ENCODE results near the gene DOCK2. TPM values are rescaled to one million over a fixed set of nuclear protein-coding genes. Genes with fewer than 3 reads are reported as not detected.

The DOCK2 gene
- total RNA-seq, 1 donor from 2014 or later = 4.2 TPM

DNA sequence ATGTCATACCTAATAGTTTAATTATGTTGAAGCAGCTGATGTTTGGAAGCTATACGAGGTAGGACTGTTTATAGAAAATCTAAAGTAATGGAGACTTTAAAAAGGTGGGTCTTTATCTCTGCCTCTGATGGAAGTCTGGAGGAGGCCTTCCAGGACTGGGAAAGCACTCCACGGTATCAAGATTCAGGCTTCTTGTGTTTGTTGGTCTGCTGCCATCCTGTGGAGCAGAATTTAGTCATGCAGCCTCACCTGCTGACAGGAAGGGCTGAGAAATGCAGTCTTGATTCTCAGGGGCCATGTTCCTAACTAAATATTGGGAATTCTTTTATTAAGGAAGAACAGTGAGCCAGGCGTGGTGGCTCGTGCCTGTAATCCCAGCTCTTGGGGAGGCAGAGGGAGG is 37.6 kb upstream of the DOCK2 start:
- H3K9me3 ChIP-seq (replicated peaks) = no peaks in the 10 kb centered on the region
- H3K27me3 ChIP-seq (ENCODE audit: low read depth) = no peaks in the 10 kb centered on the region
- TF ChIP-seq, protein P1, sequence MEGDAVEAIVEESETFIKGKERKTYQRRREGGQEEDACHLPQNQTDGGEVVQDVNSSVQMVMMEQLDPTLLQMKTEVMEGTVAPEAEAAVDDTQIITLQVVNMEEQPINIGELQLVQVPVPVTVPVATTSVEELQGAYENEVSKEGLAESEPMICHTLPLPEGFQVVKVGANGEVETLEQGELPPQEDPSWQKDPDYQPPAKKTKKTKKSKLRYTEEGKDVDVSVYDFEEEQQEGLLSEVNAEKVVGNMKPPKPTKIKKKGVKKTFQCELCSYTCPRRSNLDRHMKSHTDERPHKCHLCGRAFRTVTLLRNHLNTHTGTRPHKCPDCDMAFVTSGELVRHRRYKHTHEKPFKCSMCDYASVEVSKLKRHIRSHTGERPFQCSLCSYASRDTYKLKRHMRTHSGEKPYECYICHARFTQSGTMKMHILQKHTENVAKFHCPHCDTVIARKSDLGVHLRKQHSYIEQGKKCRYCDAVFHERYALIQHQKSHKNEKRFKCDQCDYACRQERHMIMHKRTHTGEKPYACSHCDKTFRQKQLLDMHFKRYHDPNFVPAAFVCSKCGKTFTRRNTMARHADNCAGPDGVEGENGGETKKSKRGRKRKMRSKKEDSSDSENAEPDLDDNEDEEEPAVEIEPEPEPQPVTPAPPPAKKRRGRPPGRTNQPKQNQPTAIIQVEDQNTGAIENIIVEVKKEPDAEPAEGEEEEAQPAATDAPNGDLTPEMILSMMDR (IDR thresholded peaks at IDR 0.05; ENCODE audit: borderline replicate concordance) = no peak
- no peak overlapping the region for H3K4me3 ChIP-seq
- intact Hi-C loops (cut with micrococcal nuclease) = no loop called here
- DNase-seq = no peak
- H3K27ac ChIP-seq (replicated peaks) = no peak overlapping the region
- no peaks in the 10 kb centered on the region for H3K4me1 ChIP-seq
- H3K36me3 ChIP-seq = peaks cover 77% of the 10 kb centered on the region

DNA sequence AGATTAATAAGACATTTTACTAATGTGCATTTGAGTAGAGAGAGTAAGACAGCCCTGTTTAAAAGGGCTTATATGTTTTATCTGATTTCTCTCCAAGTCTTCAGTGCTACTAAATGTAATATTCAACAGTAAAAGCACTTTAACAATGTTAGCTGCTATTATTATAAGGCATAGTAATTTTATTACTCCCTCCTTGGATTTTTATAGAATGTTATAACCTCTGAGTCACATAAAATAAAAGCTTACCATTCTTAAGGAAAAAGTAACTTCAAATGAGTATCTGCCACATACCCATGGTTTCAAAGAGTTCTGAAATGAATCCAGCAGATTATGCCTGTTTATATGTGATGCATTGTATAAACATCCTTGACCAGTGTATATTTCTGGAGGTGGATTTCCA is 34.5 kb upstream of the DOCK2 start:
- H3K36me3 ChIP-seq = peaks cover 57% of the 10 kb centered on the region

DNA sequence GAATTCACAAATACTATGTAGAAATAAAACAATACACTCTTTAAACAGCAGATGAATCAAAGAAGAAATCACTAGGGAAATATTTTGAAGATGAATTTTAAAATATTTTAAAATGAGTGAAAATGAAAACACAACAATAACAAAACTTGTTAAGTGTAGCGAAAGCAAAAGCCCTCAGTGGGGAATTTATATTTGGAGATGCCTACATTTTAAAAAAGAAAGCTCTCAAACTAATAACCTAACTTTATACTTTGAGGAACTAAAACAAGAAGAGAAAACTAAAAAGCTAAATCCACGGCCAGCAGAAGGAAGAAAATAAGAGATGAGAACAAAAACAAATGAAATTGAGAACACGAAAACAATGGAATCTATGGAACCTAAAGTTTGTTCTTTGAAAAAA is 30.8 kb upstream of the DOCK2 start:
- Histone ChIP-seq H3K36me3 (peaks cover 28% of the 10 kb centered on the region), H3K4me1 (no peaks in the 10 kb centered on the region), H3K27ac (replicated peaks) (no peak overlapping the region), H3K4me3 (no peak overlapping the region), H3K27me3 (ENCODE audit: low read depth) (no peaks in the 10 kb centered on the region), H3K9me3 (replicated peaks) (peaks cover 10% of the 10 kb centered on the region)
- no peak for DNase-seq
- intact Hi-C loops (cut with micrococcal nuclease) = no loop called here
- TF ChIP-seq, protein P1 (IDR thresholded peaks at IDR 0.05; ENCODE audit: borderline replicate concordance) = no peak

More for the DNA sequence above, 34.5 kb upstream of the DOCK2 start:
- no peak overlapping the region for H3K27ac ChIP-seq (replicated peaks)
- no peaks in the 10 kb centered on the region for H3K27me3 ChIP-seq (ENCODE audit: low read depth)
- H3K4me3 ChIP-seq = no peak overlapping the region
- H3K4me1 ChIP-seq = no peaks in the 10 kb centered on the region
- H3K9me3 ChIP-seq (replicated peaks) = no peaks in the 10 kb centered on the region
- no peak for DNase-seq
- TF ChIP-seq, protein P1 (IDR thresholded peaks at IDR 0.05; ENCODE audit: borderline replicate concordance) = no peak
- intact Hi-C loops (cut with micrococcal nuclease) = no loop called here

DNA sequence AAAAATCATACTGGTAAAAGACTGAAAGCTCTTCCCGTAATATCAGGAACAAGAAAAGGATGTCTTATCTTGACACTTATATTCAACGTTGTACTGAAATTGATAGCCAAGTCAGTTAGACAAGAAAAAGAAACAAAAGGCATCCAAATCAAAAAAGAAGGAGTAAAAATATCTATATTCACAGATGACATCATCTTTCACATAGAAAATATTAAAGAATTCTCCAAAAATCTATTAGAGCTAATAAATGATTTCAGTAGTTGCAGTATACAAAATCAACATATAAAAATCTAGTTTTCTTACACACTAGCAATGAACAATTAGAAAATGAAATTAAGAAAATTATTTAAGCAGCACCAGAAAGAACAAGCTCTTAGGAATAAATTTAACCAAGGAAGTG is 29.2 kb upstream of the DOCK2 start:
- intact Hi-C loops (cut with micrococcal nuclease) = no loop called here
- Histone ChIP-seq H3K27me3 (ENCODE audit: low read depth) (no peaks in the 10 kb centered on the region), H3K4me3 (no peak overlapping the region), H3K9me3 (replicated peaks) (peaks cover 17% of the 10 kb centered on the region), H3K36me3 (peaks cover 14% of the 10 kb centered on the region), H3K4me1 (no peaks in the 10 kb centered on the region), H3K27ac (replicated peaks) (no peak overlapping the region)
- TF ChIP-seq, protein P1 (IDR thresholded peaks at IDR 0.05; ENCODE audit: borderline replicate concordance) = no peak
- no peak for DNase-seq

DNA sequence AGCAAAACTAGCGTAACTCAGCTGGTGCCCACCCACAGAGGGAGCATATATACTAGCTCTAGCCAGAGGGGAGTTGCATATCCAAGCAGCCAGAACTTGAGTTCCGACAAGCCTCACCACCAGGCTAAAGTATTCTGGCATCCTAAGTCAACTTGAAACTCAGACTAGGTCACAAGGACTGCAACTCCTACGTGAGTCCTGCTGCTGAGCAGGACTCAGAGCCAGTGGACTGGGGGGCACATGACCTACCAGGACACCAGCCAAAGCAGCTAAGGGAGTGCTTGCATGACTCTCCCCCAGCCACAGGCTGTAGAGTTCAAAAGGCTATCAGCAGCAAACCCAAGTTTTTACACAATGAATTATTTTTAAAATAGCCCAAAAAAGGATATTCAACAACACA is 27.4 kb upstream of the DOCK2 start:
- H3K4me1 ChIP-seq = no peaks in the 10 kb centered on the region
- intact Hi-C loops (cut with micrococcal nuclease) = no loop called here

More for the DNA sequence above, 27.4 kb upstream of the DOCK2 start:
- Histone ChIP-seq H3K27ac (replicated peaks) (no peak overlapping the region), H3K9me3 (replicated peaks) (peaks cover 17% of the 10 kb centered on the region), H3K36me3 (peaks cover 4% of the 10 kb centered on the region), H3K4me3 (no peak overlapping the region), H3K27me3 (ENCODE audit: low read depth) (no peaks in the 10 kb centered on the region)
- no peak for DNase-seq
- TF ChIP-seq, protein P1 (IDR thresholded peaks at IDR 0.05; ENCODE audit: borderline replicate concordance) = no peak

Data from left ventricle myocardium inferior (tissue), 1 donor.